Raji (cell line): ENCODE data around the gene ALG6.

Source experiments
- POLR2A ChIP-seq: IDR thresholded peaks from 2 replicates; pipeline ENCODE4 v1.6.1; 2011; ENCODE audit warnings: low read depth, low read length, control low read depth; ENCODE audit not compliant: insufficient read depth

ALG6 gene

DNA sequence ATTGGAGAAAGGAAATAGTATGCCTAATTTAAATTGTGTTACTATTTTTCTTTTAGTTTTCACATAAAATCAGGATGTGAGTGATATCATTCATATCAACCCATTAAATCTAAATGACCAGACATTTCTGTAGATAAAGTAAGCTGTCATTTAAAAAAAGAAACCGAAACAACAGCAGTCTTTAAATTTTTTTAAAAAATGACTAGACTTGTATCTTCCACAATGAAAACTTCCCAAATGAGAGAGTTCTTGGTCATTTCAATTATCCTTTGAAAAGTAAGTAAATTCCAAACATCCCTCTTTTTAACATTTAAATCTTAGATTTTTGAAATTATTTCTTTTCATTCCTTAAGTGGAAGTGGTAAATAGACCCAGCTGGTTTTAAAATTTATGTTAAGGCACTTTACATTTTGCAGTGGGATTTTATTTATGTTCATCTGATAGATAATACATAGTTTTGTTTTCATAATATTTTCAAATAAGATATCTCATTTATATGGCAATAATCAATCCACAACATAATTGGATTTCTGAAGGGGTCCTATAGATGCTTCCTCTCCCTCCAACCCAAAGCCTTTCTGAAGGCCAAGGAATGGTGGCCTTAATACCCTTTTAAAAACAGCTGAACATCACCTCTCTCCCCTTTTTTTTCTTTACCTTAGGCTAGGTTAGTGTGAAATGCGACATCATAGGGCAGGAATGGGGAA lies 42.0 kb upstream of the ALG6 start:
- TF ChIP-seq POLR2A: no peak

DNA sequence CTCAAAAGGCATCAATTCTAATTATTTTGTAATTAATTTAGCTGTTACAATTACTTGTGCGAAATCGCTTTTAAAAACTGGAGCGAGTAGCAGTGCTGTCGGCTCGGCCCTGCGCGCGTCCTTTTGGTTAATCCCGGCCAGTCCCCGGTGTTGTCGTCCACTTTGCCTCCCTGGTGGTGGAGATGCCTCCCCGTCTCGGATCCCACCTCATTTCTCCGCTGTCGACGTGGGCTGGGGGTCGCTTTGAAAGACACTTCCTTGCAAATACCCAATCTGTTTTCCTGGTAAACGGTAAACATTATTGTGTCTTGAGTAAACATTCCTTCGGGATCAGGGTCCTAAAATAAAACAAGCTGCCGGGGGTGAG lies 41.3 kb upstream of the ALG6 start:
- TF ChIP-seq POLR2A: no peak

DNA sequence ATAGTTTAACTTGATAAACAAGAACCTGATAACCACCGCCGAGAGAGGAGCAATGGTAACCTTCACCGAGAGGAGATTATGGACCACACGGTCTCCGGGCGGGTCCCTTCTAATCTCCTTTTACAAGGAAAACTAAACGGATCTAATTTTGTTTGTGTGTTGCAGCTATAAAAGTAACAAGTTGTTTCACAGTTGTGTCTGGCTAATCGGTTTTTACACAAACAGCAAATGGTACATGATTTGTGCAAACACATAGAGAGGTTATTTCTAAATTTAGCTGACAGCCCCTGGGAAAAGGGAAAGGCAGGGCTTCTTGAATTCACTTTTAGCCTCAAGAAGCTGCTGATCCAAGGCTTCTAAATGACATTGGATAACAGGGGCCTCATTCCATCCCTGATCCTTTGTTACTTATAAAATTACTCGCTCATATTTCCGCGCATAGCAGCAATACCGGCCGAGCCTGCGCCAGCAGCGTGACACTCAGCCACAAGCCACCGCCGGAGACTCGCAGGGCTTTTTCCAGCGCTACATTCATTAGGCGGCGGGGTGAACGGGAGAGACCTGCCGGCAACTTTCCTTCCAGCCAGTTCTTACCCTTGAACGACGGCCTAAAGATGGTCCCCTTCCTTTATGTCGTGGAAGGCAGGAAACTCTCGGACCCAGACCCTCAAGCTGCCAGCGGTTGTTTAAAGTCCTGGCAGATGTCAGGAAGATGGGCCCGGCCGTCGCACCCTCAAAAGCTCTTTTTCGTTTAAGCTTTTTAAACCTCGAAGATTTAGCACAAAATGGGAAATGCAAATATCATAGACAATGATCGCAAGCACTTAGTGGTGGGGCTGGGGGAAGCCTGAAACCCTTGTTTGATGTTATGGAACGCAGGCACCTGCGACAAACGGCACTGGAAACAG lies 40.7 kb upstream of the ALG6 start:
- no peak for TF ChIP-seq POLR2A

GRCh38 chr1:63327417-63328054 lies 39.9 kb upstream of the ALG6 start:
- no peak for TF ChIP-seq POLR2A

DNA sequence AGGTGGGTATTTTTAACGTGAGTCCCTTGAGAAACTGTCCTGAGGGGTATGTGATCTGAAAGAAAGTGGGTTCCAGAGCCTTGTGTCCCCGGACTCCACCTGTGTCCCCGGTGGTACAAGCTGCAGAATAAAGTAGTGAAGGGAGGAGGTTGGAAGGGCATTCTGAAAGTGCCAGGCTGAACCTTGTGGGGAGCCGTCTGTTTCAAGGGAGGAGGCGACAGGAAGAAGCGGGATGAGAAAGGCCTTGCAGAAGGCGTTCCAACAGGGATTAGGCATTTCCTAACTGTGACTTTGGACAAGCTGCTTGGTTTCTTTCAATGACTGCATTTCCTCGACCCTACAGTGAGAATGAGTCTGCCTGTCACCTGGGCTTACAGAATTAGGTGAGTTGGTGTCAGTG lies 39.3 kb upstream of the ALG6 start:
- no peak for TF ChIP-seq POLR2A

DNA sequence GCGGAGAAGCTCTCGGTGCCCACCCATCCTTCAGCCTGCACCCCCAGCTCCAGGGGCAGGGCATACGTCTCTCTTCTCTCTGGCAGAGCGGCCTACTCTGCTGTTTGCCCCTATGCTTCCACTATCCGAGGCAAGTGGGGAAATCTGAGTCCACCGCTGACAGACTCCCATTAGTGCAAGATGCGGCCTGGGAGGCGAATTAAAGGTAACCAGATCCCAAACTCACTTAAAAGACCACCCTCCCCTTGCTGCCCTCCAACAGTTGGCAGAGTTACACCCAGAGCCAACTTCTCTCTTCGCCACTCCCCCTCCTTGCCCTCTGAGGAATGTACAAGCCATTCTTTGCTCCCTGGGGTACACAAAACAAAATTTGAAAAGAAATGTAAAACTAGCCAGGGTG lies 38.6 kb upstream of the ALG6 start:
- TF ChIP-seq POLR2A: no peak

DNA sequence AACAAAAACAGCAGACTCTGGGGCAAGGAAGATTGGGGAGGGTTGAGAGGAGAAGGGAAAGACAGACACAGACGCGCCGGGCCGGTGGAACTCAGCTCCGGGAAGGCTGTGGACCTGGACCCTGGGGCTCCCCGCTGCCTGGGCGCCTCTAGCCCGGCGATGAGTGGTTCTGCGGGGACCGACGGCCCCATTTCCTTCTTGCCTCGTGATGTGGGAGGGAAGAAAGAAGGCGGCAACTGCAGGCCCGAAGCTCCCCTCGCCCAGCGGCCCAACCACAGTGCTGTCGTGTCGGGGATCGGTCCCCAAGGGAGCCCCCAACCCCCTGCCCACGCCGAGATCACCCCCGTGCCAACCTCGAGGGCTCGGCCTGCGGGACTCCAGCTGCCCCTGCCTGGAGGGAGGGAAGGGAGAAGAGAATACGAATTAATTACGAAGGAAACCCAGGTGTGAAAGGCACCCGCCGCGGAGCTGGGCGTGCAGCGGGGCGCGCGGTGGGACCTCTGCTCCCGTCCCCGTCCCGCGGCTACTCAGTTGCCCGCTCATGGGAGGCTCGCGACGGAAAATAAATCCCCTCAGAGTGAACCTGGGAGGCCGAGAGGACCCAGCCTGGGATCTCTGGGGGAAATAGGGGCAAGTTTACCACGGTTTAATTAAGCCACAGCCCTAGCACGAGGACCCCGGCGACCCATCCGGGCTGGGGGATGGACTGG lies 37.7 kb upstream of the ALG6 start:
- no peak for TF ChIP-seq POLR2A

- no peak for TF ChIP-seq POLR2A
These were observed 37.0 kb upstream of the ALG6 start for GRCh38 chr1:63330331-63330916.

GRCh38 chr1:63342402-63342801 lies 25.0 kb upstream of the ALG6 start:
- TF ChIP-seq POLR2A: no peak

GRCh38 chr1:63343922-63344321 lies 23.5 kb upstream of the ALG6 start:
- TF ChIP-seq POLR2A: no peak

DNA sequence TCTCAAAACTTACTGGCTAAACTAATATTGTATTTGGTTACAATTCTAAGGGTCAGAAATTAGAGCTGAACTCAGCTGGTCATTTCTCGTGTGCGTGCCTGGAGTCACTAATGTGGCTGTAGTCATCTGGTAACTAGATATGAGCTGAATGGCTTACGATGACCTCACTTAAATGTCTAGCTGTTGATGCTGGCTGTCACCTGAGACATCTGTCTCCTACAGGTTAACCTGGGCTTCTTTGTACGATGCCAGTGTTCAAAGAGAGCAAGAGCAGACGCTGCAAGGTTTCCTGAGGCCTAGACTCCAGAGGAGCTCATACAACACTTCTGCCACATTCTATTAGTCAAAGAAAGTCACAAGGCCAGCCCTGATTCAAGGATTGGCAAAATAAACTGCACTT lies 17.1 kb upstream of the ALG6 start:
- no peak for TF ChIP-seq POLR2A

GRCh38 chr1:63352736-63353135 lies 14.7 kb upstream of the ALG6 start:
- TF ChIP-seq POLR2A: no peak

- TF ChIP-seq POLR2A: no peak
These were observed 7.9 kb upstream of the ALG6 start for GRCh38 chr1:63359561-63359960.

- TF ChIP-seq POLR2A: no peak
These were observed 5.4 kb upstream of the ALG6 start for GRCh38 chr1:63362073-63362472.

DNA sequence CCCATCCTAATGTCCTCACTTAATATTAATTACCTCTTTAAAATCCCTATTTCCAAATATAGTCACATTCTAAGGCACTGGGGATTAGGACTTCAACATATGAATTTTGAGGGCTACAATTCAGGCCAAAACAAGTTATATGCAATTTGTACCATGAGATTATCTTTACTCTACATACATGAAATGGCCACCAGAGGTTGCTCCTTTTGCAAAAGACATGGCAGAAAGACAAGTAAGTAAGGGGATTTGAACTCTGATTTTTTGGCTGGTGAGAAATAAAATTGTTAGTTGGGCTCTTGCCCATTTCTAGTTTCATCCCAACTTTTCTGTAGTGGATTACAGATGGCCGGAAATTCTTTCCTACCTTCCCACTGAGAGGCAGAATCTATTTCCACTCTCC lies 4.8 kb upstream of the ALG6 start:
- no peak for TF ChIP-seq POLR2A
